ENCODE measurements around the gene WSB2. TPM values are rescaled to one million over a fixed set of nuclear protein-coding genes. Genes with fewer than 3 reads are reported as not detected.

Gene WSB2
- total RNA-seq, 1 donor from 2014 or later, result 46.0 TPM

DNA sequence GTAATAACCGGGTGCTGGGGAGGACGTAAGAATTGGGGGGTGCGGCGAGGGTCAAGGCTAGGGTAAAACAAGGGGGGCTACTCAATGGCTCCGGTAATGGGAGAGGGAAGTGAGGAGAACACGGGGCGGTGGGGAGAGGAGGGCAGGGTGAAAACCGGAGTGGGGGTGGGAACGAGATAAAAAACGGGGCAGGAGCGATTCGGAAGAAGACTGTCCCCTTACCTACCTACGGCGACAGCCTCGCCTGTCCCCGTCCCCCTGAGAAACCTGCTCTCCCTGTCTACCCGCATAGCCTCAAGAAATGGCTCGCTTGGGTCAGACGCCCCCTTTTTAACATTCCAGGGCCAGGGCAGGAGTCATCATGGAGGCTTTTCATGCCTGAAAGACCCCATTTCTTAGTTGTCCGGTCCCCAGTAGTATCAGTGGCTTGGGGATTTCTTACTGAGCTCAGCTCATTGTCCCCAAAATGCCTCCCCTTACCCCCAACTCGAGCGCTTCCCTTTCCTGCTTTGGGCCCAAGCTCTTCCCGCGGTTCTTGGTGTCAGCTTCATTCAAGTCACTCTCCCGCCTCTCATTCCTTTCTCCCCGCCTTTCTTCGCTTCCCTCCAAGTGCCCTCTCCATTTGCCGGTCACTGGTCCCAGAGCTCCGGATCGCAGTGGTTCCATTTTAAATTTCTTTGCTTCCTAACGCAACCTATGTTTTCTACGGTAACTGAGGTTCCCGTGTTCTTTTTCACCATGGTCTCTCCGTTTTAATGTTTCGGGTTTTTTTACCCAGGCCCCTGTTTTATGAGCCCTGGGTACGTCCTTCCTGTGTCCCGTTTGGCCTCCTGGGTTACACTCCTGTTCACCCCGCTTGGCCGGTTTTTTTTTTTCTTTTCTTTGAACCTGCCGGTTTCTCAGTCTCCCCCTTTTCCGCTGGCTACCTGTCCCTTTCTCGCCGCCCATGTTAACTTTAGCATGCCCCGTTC lies 1.2 kb upstream of the WSB2 start:
- TF ChIP-seq, protein P1, sequence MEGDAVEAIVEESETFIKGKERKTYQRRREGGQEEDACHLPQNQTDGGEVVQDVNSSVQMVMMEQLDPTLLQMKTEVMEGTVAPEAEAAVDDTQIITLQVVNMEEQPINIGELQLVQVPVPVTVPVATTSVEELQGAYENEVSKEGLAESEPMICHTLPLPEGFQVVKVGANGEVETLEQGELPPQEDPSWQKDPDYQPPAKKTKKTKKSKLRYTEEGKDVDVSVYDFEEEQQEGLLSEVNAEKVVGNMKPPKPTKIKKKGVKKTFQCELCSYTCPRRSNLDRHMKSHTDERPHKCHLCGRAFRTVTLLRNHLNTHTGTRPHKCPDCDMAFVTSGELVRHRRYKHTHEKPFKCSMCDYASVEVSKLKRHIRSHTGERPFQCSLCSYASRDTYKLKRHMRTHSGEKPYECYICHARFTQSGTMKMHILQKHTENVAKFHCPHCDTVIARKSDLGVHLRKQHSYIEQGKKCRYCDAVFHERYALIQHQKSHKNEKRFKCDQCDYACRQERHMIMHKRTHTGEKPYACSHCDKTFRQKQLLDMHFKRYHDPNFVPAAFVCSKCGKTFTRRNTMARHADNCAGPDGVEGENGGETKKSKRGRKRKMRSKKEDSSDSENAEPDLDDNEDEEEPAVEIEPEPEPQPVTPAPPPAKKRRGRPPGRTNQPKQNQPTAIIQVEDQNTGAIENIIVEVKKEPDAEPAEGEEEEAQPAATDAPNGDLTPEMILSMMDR (conservative IDR thresholded peaks at IDR 0.05), result no peak
- Mint-ChIP-seq H3K9me3 (no peaks in the 10 kb centered on the region), H3K27ac (peak overlapping the region; percentile 99), H3K36me3 (peaks cover 5% of the 10 kb centered on the region), H3K4me3 (peak overlapping the region; percentile 97), H3K4me1 (ENCODE audit: unreplicated experiment) (peaks cover 35% of the 10 kb centered on the region), H3K27me3 (no peaks in the 10 kb centered on the region)
- no peak for DNase-seq (ENCODE audit: extremely low spot score, unreplicated experiment)

DNA sequence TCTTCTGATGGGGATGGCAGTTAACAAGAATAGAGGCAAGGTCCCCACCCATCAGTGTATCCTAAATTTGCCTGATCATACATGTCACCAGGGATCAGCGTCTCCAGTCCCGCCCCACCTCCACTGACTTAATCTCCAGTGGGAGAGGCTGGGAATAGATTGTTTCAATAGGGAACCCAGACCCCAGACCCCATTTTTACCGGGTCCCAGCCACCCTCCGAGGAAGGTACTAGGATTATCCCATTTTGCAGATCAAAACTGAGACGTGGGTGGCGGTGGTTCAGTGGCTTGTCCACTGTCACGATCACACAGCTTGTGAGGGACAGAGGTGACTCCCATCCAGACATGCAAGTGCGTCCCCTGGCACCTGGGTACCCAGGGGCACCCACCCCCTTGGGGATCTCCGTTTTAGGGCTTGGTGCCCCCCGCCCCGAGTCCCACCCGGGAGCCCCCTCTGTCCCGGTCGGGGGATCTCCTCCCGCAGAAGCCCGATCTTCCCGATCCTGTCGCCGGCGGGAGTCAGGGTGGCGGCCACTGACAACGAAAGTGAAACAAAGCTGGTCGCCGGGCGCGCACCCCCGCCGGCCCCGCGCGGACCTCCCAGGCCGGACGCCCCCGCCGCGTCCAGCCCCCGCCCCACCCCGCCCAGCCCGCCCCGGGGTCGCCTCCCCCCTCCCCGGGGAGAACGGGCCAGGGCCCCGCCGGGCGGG lies 523 bp downstream of the WSB2 start:
- Mint-ChIP-seq H3K36me3 (peaks cover 1% of the 10 kb centered on the region), H3K27ac (peak overlapping the region; percentile 89), H3K9me3 (peaks cover 5% of the 10 kb centered on the region), H3K4me3 (peak overlapping the region; percentile 87), H3K27me3 (no peaks in the 10 kb centered on the region), H3K4me1 (ENCODE audit: unreplicated experiment) (peaks cover 40% of the 10 kb centered on the region)
- peak; percentile 70 for DNase-seq (ENCODE audit: extremely low spot score, unreplicated experiment)
- TF ChIP-seq, protein P1 (conservative IDR thresholded peaks at IDR 0.05), result no peak

DNA sequence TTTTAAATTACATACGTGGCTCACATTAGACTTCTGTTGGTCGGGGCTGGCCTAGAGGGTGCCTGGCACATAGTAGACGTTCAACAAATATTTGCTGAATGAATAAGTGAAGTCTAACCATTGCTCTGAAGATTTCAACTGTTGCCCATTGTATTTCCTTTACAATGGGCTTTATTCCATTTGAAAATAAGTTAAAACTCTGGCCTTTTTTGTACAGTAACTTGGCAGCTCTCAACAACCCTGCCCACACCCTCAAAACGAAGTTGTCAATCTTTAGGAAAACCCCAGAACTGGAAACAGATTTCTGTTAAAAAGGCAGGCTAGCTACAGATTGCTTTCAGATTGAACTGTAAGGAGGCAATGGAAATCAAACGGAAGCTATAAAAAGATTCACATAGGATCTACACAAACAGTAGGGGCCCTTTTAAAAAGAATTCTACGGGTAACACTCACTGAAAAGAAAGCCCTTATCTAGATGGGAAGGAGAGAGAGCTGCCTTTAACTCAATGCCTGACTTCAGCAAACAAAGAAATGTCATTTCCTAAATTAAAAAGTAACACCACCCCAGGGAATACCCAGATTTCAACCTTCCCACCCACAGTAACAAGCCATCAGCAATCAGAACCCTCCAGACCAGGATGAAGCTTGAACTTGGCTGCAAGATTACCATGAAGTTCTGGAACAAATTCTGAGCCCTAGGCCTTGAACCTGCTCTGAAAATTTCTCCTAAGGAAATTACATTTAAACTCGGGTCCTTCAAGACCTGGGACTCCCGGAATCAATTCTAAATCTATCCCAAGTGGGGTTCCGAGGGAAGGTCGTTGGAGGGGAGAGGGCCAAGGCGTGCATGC lies 1.4 kb downstream of the WSB2 start:
- H3K9me3 Mint-ChIP-seq, result peaks cover 5% of the 10 kb centered on the region
- H3K27me3 Mint-ChIP-seq, result no peaks in the 10 kb centered on the region
- TF ChIP-seq, protein P1 (conservative IDR thresholded peaks at IDR 0.05), result no peak
- DNase-seq (ENCODE audit: extremely low spot score, unreplicated experiment), result no peak
- H3K36me3 Mint-ChIP-seq, result no peaks in the 10 kb centered on the region
- H3K4me1 Mint-ChIP-seq (ENCODE audit: unreplicated experiment), result peaks cover 38% of the 10 kb centered on the region
- H3K4me3 Mint-ChIP-seq, result peak overlapping the region; percentile 87
- H3K27ac Mint-ChIP-seq, result peak overlapping the region; percentile 89

DNA sequence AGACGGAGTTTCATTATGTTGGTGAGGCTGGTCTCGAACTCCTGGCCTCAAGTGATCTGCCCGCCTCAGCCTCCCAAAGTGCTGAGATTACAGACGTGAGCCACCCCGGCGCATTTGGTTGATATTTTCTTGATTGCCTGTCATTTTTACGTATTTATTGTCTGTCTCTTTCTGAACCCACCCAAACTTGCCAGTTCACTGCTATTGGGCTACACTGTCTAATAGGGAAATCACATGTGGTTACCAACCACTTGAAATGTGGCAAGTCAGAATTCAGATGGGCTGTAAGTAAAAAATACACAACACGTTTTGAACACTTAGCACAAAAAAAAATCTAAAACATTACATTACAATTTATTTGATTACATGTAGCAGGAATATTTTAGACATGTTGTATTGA lies 2.1 kb downstream of the WSB2 start:
- peak overlapping the region; percentile 89 for H3K27ac Mint-ChIP-seq
- peaks cover 32% of the 10 kb centered on the region for H3K4me1 Mint-ChIP-seq (ENCODE audit: unreplicated experiment)

More for the DNA sequence above, 2.1 kb downstream of the WSB2 start:
- Mint-ChIP-seq H3K4me3 (peak overlapping the region; percentile 87), H3K36me3 (no peaks in the 10 kb centered on the region), H3K9me3 (peaks cover 5% of the 10 kb centered on the region), H3K27me3 (no peaks in the 10 kb centered on the region)
- TF ChIP-seq, protein P1 (conservative IDR thresholded peaks at IDR 0.05), result no peak
- no peak for DNase-seq (ENCODE audit: extremely low spot score, unreplicated experiment)

Data from type B pancreatic cell (in vitro differentiated cells).